ENCODE measurements around the gene PDE3B. TPM values are rescaled to one million over a fixed set of nuclear protein-coding genes. Genes with fewer than 3 reads are reported as not detected.
"Not testable (repeated sequence)": the region's sequence is repeated elsewhere in the genome, so short reads cannot be mapped to it uniquely, and the experiment has no call there.

The PDE3B gene
- total RNA-seq, 4 donors from 2014 or later: 14.0 to 30.5 (median 18.0) TPM

- TF ChIP-seq POLR2A (IDR thresholded peaks at IDR 0.05): no peak
- TF ChIP-seq, protein P1, sequence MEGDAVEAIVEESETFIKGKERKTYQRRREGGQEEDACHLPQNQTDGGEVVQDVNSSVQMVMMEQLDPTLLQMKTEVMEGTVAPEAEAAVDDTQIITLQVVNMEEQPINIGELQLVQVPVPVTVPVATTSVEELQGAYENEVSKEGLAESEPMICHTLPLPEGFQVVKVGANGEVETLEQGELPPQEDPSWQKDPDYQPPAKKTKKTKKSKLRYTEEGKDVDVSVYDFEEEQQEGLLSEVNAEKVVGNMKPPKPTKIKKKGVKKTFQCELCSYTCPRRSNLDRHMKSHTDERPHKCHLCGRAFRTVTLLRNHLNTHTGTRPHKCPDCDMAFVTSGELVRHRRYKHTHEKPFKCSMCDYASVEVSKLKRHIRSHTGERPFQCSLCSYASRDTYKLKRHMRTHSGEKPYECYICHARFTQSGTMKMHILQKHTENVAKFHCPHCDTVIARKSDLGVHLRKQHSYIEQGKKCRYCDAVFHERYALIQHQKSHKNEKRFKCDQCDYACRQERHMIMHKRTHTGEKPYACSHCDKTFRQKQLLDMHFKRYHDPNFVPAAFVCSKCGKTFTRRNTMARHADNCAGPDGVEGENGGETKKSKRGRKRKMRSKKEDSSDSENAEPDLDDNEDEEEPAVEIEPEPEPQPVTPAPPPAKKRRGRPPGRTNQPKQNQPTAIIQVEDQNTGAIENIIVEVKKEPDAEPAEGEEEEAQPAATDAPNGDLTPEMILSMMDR (IDR thresholded peaks at IDR 0.05): no peak
- H3K27ac ChIP-seq: no peak overlapping the region
- no peaks in the 10 kb centered on the region for H3K4me1 ChIP-seq
- H3K4me3 ChIP-seq: no peak overlapping the region
- no peaks in the 10 kb centered on the region for H3K36me3 ChIP-seq
- H3K9me3 ChIP-seq: no peaks in the 10 kb centered on the region
- H3K27me3 ChIP-seq: no peaks in the 10 kb centered on the region
- no peak for DNase-seq
These were observed 103.3 kb downstream of the PDE3B start for GRCh38 chr11:14746857-14747395.

- DNase-seq: no peak
- no peak overlapping the region for H3K27ac ChIP-seq
- no peaks in the 10 kb centered on the region for H3K36me3 ChIP-seq
- no peak for TF ChIP-seq POLR2A (IDR thresholded peaks at IDR 0.05)
- TF ChIP-seq, protein P1 (IDR thresholded peaks at IDR 0.05): no peak
- H3K4me3 ChIP-seq: no peak overlapping the region
- no peaks in the 10 kb centered on the region for H3K9me3 ChIP-seq
- H3K27me3 ChIP-seq: no peaks in the 10 kb centered on the region
- H3K4me1 ChIP-seq: no peaks in the 10 kb centered on the region
These were observed 104.5 kb downstream of the PDE3B start for GRCh38 chr11:14748090-14748489.

- Histone ChIP-seq H3K36me3 (no peaks in the 10 kb centered on the region), H3K4me1 (no peaks in the 10 kb centered on the region), H3K4me3 (no peak overlapping the region), H3K27ac (no peak overlapping the region), H3K9me3 (no peaks in the 10 kb centered on the region), H3K27me3 (no peaks in the 10 kb centered on the region)
- DNase-seq: no peak
- TF ChIP-seq, protein P1 (IDR thresholded peaks at IDR 0.05): no peak
- no peak for TF ChIP-seq POLR2A (IDR thresholded peaks at IDR 0.05)
These were observed 107.3 kb downstream of the PDE3B start for GRCh38 chr11:14750911-14751310.

DNA sequence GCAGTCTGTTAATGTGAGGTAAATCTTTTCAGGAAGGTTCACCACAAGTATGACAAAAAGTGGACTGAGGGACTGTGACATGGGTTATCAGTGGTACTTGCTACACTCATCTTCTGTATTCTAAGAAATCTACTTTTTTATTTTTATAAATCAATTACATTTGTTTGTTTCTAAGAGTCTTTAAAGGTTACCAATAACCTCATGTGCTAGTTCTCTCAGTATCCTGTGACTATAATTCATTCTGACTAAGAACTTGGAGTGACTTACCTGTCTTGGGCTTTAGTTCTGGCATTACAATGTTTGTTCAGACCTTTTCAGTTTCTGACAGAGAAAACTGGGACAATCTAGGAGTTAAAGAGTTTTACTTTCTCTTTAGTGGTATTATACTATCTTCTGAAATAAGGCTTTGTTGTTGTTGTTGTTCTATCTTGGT is 108.4 kb downstream of the PDE3B start:
- DNase-seq: no peak
- H3K27me3 ChIP-seq: no peaks in the 10 kb centered on the region
- no peaks in the 10 kb centered on the region for H3K4me1 ChIP-seq
- no peak overlapping the region for H3K27ac ChIP-seq
- H3K4me3 ChIP-seq: no peak overlapping the region
- H3K36me3 ChIP-seq: no peaks in the 10 kb centered on the region
- no peaks in the 10 kb centered on the region for H3K9me3 ChIP-seq
- TF ChIP-seq, protein P1 (IDR thresholded peaks at IDR 0.05): no peak
- no peak for TF ChIP-seq POLR2A (IDR thresholded peaks at IDR 0.05)

DNA sequence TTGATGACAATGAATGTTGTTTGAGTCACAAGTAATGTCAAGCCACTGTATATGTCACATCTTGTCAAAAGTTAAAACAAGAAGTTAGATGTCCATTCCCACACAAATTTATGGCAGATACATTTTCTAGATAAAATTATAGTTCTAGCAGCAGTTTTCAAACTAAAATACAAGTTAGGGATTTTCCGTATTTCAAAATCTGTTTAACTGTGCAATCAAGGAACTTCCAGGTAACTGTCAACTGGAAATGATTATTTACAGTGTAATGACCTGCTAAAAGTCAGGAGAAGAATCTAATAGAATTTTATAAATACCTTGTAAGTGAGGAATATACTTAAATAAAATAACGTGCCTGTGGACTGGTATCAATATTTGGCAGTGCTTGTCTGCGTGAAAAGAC is 111.5 kb downstream of the PDE3B start:
- DNase-seq: no peak
- Histone ChIP-seq H3K36me3 (no peaks in the 10 kb centered on the region), H3K4me3 (no peak overlapping the region), H3K27ac (no peak overlapping the region), H3K27me3 (no peaks in the 10 kb centered on the region), H3K9me3 (no peaks in the 10 kb centered on the region), H3K4me1 (no peaks in the 10 kb centered on the region)
- TF ChIP-seq, protein P1 (IDR thresholded peaks at IDR 0.05): no peak

- no peak overlapping the region for H3K4me3 ChIP-seq
- no peak for TF ChIP-seq POLR2A (IDR thresholded peaks at IDR 0.05)
- TF ChIP-seq, protein P1 (IDR thresholded peaks at IDR 0.05): no peak
- no peak overlapping the region for H3K27ac ChIP-seq
- H3K4me1 ChIP-seq: no peaks in the 10 kb centered on the region
- DNase-seq: no peak
- no peaks in the 10 kb centered on the region for H3K27me3 ChIP-seq
- H3K9me3 ChIP-seq: no peaks in the 10 kb centered on the region
- no peaks in the 10 kb centered on the region for H3K36me3 ChIP-seq
These were observed 112.7 kb downstream of the PDE3B start for GRCh38 chr11:14756349-14756748.

GRCh38 chr11:14759300-14760012 is 115.9 kb downstream of the PDE3B start:
- H3K36me3 ChIP-seq, DNase-seq, H3K9me3 ChIP-seq, H3K27ac ChIP-seq, H3K27me3 ChIP-seq, H3K4me3 ChIP-seq, H3K4me1 ChIP-seq: not testable (repeated sequence)
